ENCODE data around the gene FAM3A. TPM values are rescaled to one million over a fixed set of nuclear protein-coding genes. Genes with fewer than 3 reads are reported as not detected.

FAM3A gene
- total and polyA plus RNA-seq, 9 of the 15 experiments (the other 6 are each of a cell fraction or from before 2014, with no cell fraction given): 0.75 to 70.6 (median 27.0) TPM

- TF ChIP-seq, protein P1, sequence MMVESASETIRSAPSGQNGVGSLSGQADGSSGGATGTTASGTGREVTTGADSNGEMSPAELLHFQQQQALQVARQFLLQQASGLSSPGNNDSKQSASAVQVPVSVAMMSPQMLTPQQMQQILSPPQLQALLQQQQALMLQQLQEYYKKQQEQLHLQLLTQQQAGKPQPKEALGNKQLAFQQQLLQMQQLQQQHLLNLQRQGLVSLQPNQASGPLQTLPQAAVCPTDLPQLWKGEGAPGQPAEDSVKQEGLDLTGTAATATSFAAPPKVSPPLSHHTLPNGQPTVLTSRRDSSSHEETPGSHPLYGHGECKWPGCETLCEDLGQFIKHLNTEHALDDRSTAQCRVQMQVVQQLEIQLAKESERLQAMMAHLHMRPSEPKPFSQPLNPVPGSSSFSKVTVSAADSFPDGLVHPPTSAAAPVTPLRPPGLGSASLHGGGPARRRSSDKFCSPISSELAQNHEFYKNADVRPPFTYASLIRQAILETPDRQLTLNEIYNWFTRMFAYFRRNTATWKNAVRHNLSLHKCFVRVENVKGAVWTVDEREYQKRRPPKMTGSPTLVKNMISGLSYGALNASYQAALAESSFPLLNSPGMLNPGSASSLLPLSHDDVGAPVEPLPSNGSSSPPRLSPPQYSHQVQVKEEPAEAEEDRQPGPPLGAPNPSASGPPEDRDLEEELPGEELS (CRISPR knock-in tag; IDR thresholded peaks at IDR 0.05; ENCODE audit: borderline replicate concordance): no peak
- TF ChIP-seq ZNF24 (IDR thresholded peaks at IDR 0.05): no peak
- no peak for TF ChIP-seq ASH1L (IDR thresholded peaks at IDR 0.05; ENCODE audit: borderline replicate concordance, low read depth, partially characterized antibody)
- TF ChIP-seq HDAC8 (tag; IDR thresholded peaks at IDR 0.05): no peak
- no peak for TF ChIP-seq RBM34 (IDR thresholded peaks at IDR 0.05; ENCODE audit: borderline replicate concordance, insufficient read depth, low read length)
- TF ChIP-seq USF1 (CRISPR knock-in tag; IDR thresholded peaks at IDR 0.05): no peak
- TF ChIP-seq ZNF584 (CRISPR knock-in tag; IDR thresholded peaks at IDR 0.05; ENCODE audit: low read depth): no peak
- TF ChIP-seq, protein P2, sequence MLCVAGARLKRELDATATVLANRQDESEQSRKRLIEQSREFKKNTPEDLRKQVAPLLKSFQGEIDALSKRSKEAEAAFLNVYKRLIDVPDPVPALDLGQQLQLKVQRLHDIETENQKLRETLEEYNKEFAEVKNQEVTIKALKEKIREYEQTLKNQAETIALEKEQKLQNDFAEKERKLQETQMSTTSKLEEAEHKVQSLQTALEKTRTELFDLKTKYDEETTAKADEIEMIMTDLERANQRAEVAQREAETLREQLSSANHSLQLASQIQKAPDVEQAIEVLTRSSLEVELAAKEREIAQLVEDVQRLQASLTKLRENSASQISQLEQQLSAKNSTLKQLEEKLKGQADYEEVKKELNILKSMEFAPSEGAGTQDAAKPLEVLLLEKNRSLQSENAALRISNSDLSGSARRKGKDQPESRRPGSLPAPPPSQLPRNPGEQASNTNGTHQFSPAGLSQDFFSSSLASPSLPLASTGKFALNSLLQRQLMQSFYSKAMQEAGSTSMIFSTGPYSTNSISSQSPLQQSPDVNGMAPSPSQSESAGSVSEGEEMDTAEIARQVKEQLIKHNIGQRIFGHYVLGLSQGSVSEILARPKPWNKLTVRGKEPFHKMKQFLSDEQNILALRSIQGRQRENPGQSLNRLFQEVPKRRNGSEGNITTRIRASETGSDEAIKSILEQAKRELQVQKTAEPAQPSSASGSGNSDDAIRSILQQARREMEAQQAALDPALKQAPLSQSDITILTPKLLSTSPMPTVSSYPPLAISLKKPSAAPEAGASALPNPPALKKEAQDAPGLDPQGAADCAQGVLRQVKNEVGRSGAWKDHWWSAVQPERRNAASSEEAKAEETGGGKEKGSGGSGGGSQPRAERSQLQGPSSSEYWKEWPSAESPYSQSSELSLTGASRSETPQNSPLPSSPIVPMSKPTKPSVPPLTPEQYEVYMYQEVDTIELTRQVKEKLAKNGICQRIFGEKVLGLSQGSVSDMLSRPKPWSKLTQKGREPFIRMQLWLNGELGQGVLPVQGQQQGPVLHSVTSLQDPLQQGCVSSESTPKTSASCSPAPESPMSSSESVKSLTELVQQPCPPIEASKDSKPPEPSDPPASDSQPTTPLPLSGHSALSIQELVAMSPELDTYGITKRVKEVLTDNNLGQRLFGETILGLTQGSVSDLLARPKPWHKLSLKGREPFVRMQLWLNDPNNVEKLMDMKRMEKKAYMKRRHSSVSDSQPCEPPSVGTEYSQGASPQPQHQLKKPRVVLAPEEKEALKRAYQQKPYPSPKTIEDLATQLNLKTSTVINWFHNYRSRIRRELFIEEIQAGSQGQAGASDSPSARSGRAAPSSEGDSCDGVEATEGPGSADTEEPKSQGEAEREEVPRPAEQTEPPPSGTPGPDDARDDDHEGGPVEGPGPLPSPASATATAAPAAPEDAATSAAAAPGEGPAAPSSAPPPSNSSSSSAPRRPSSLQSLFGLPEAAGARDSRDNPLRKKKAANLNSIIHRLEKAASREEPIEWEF (CRISPR knock-in tag; IDR thresholded peaks at IDR 0.05): no peak
- TF ChIP-seq ZNF311 (CRISPR knock-in tag; IDR thresholded peaks at IDR 0.05): no peak
- TF ChIP-seq MCM5 (IDR thresholded peaks at IDR 0.05; ENCODE audit: low read depth): no peak
- no peak for TF ChIP-seq YBX1 (IDR thresholded peaks at IDR 0.05)
- TF ChIP-seq RAD51 (IDR thresholded peaks at IDR 0.05; ENCODE audit: borderline replicate concordance, low read depth): no peak
- peak; percentile 16; the same call in 1 of the 2 replicates for TF ChIP-seq NFATC3 (IDR thresholded peaks at IDR 0.05)
- no peak for TF ChIP-seq ZNF586 (CRISPR knock-in tag; conservative IDR thresholded peaks at IDR 0.05)
- TF ChIP-seq JUN (IDR thresholded peaks at IDR 0.05; ENCODE audit: borderline replicate concordance, low read depth, low read length): no peak
- TF ChIP-seq JUN (CRISPR knock-in tag; IDR thresholded peaks at IDR 0.05; ENCODE audit: borderline replicate concordance): no peak
- TF ChIP-seq, protein P3, sequence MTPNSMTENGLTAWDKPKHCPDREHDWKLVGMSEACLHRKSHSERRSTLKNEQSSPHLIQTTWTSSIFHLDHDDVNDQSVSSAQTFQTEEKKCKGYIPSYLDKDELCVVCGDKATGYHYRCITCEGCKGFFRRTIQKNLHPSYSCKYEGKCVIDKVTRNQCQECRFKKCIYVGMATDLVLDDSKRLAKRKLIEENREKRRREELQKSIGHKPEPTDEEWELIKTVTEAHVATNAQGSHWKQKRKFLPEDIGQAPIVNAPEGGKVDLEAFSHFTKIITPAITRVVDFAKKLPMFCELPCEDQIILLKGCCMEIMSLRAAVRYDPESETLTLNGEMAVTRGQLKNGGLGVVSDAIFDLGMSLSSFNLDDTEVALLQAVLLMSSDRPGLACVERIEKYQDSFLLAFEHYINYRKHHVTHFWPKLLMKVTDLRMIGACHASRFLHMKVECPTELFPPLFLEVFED (CRISPR knock-in tag; conservative IDR thresholded peaks at IDR 0.05): no peak
- TF ChIP-seq PPARD (CRISPR knock-in tag; IDR thresholded peaks at IDR 0.05): no peak
- no peak for TF ChIP-seq SPI1 (IDR thresholded peaks at IDR 0.05; ENCODE audit: borderline replicate concordance, low read depth, low read length)
- TF ChIP-seq USF2 (CRISPR knock-in tag; IDR thresholded peaks at IDR 0.05): no peak
Observed at GRCh38 chrX:154495472-154495922, 20.5 kb downstream of the FAM3A start (continued).
